AG04449 (cell line): Measurements from ENCODE around the gene NGDN.

Source experiments
- CTCF ChIA-PET: fragments of 350-600 bp; formaldehyde crosslinking; extraction: SDS; loops from one replicate; lab custom pipeline; 2021; ENCODE audit warnings: antibody characterized with exemption; lab: Yijun Ruan, JAX
- POLR2A ChIA-PET: fragments of 400-600, 350-600 bp; formaldehyde crosslinking; extraction: SDS; loops from one replicate; lab custom pipeline; 2020; ENCODE audit warnings: antibody characterized with exemption, inconsistent platforms; lab: Yijun Ruan, JAX
- DNase-seq: peaks from one replicate; pipeline ENCODE4 v3.0.0-alpha.2; 2010; ENCODE audit warnings: low read depth, low spot score
- H3K4me3 ChIP-seq: 2 replicates; pipeline ENCODE4 v1.5.1; 2011; ENCODE audit warnings: low read depth, mild to moderate bottlenecking, control low read depth, low read length
- CTCF ChIP-seq: IDR thresholded peaks from one replicate; pipeline ENCODE4 v1.5.1; 2011; ENCODE audit warnings: mild to moderate bottlenecking, moderate library complexity, low read length, control low read depth, inconsistent platforms; ENCODE audit not compliant: insufficient read depth; ENCODE audit errors: missing control alignments

NGDN gene

GRCh38 chr14:23521785-23522640, 52.5 kb downstream of the NGDN start:
- DNase-seq, result no peak
- TF ChIP-seq CTCF, result no peak
- POLR2A ChIA-PET, result no interaction called here
- CTCF ChIA-PET, result interaction anchor here (0.9 kb wide), 1 partner anchor 26 kb away, joined by 4 read pairs; no protein-coding TSS in a partner anchor
- H3K4me3 ChIP-seq, result no peak overlapping the region

DNA sequence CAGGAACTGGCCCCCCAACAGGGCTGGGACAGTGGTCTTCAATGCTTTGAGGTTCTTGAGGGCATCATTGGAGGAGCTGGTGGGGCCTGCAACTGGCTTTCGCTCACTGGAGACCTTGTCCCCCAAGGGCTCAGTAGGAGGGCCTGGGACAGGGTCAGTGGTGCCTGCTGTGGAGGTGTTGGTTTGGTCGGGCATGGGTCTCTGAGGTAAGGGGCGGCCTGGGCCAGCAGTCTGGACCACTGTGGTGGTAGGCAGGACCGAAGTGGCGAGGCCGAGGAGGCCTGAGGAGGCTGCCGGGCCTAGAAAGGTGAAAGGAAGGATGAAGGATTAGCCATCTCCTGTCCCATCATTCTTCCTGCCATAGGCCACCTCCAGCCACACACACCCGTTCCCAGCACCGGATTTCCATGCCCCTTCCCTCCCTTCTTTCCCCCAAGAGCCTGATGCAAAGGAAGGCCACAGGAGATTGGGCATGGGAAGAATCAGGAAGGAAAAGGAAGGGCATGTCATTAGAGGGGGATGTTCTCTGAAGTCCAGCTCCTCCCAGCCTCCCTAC, 53.2 kb downstream of the NGDN start:
- CTCF ChIA-PET, result no interaction called here
- no peak overlapping the region for H3K4me3 ChIP-seq
- POLR2A ChIA-PET, result no interaction called here
- no peak for DNase-seq
- TF ChIP-seq CTCF, result no peak

DNA sequence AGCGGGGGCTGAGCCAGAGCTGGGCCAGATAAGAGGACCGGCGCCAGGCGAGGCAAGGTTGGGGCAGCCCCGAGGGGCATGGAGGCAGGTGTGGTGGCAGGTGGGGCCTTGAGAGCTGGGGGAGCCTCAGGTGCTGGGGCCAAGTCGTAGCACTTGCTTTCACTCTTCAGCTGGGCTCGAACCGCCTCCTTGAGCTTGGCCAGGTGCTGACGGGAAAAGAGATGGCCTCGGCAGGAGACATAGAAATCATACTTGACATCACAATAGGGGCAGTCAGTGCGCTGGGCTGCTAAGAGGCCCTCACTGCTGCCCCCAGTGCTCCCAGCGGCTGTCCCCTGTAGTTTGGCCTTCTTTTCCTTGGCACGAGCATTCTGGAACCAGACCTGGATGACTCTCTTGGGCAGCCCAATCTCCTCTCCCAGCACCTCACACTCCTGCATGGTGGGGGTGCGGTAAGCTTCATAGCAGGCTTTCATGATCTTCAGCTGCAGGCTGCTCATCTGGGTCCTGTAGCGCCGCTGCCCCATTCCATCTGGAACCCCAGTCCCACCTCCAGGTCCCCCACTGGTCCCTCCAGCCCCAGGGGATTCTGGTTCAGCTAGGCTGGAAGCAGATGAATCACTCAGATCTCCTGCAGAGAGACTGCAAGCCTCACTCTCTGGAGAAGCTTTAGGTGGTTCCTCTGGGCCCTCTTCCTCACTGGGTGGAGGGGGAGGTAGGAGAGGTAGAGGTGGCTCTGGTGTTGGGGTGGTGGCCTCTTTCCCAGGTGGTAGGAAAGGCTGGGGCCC, 53.9 kb downstream of the NGDN start:
- TF ChIP-seq CTCF, result no peak
- H3K4me3 ChIP-seq, result no peak overlapping the region
- ChIA-PET CTCF (no interaction called here), POLR2A (no interaction called here)
- no peak for DNase-seq

DNA sequence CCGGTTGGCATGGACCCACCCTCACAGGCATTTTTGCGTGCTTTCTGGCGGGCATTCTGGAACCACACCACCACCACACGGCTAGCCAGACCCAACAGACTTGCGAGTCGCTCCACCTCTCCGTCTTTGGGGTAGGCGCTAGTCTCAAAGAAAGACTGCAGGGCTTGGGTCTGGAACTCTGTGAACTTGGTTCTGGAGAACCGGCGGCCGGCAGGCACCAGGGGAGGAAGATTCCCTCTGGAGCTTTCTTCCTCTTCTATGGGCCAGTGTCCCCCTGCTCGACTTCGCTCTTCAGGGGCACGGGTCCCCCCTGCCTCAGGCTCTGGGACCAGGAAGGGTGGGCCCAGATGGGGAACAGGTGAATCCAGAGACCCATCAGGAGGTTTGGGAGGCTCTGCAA, 55.5 kb downstream of the NGDN start:
- POLR2A ChIA-PET, result no interaction called here
- no peak for DNase-seq
- CTCF ChIA-PET, result interaction anchor here (1.2 kb wide), 1 partner anchor 14 kb away, joined by 3 read pairs; no protein-coding TSS in a partner anchor

DNA sequence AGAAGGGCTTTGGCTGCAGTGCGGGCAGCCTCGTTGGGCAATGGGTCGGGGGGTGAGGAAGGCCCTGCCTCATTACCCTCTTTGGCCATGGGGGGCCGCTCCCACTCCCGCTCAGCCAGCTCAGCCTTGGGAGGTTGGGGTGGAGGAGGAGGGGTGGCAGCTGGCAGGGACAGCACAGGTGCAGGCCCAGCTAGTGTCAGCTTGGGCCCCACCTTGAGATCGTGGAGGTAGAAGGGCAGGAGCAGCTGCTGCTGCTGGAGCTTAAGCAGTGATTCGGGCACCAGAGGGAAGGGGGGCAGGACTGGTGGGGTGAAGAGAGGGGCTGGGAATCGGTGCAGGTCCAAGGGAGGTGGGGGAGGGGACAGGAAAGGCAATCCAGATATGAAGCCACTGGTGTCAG, 56.1 kb downstream of the NGDN start:
- ChIA-PET CTCF (interaction anchor here (1.2 kb wide), 1 partner anchor 13 kb away, joined by 3 read pairs; no protein-coding TSS in a partner anchor), POLR2A (interaction anchor here (1.0 kb wide), 1 partner anchor 25 kb away, joined by 3 read pairs; no protein-coding TSS in a partner anchor)
- TF ChIP-seq CTCF, result no peak
- H3K4me3 ChIP-seq, result no peak overlapping the region
- no peak for DNase-seq

More for the DNA sequence above, 55.5 kb downstream of the NGDN start:
- H3K4me3 ChIP-seq, result no peak overlapping the region
- TF ChIP-seq CTCF, result no peak
